Measurements from ENCODE around the gene POR.
A peak's percentile ranks its signal among the peaks of the same experiment; 100 is the strongest.
"Not testable (repeated sequence)": the region's sequence is repeated elsewhere in the genome, so short reads cannot be mapped to it uniquely, and the experiment has no call there.

POR gene

GRCh38 chr7:75885036-75885435 is 29.9 kb upstream of the POR start:
- no peak for DNase-seq (ENCODE audit: low read depth)

GRCh38 chr7:75887669-75888369 is 27.1 kb upstream of the POR start:
- no peak for DNase-seq (ENCODE audit: low read depth)

- no peak for DNase-seq (ENCODE audit: low read depth)
Measured at GRCh38 chr7:75888464-75889222, 26.3 kb upstream of the POR start.

GRCh38 chr7:75889223-75889825 is 25.6 kb upstream of the POR start:
- DNase-seq (ENCODE audit: low read depth): no peak

GRCh38 chr7:75889826-75890225 is 25.1 kb upstream of the POR start:
- no peak for DNase-seq (ENCODE audit: low read depth)

GRCh38 chr7:75891237-75891636 is 23.7 kb upstream of the POR start:
- DNase-seq (ENCODE audit: low read depth): not testable (repeated sequence)

GRCh38 chr7:75891815-75892411 is 23.0 kb upstream of the POR start:
- DNase-seq (ENCODE audit: low read depth): no peak

GRCh38 chr7:75892634-75893272 is 22.2 kb upstream of the POR start:
- DNase-seq (ENCODE audit: low read depth): no peak

GRCh38 chr7:75896803-75897327 is 18.1 kb upstream of the POR start:
- DNase-seq (ENCODE audit: low read depth): no peak

GRCh38 chr7:75900617-75901315 is 14.2 kb upstream of the POR start:
- no peak for DNase-seq (ENCODE audit: low read depth)

- DNase-seq (ENCODE audit: low read depth): peak; percentile 64
Measured at GRCh38 chr7:75905785-75906604, 9.0 kb upstream of the POR start.

- no peak for DNase-seq (ENCODE audit: low read depth)
Measured at GRCh38 chr7:75906991-75907667, 7.8 kb upstream of the POR start.

GRCh38 chr7:75907668-75908039 is 7.3 kb upstream of the POR start:
- not testable (repeated sequence) for DNase-seq (ENCODE audit: low read depth)

GRCh38 chr7:75909521-75910132 is 5.3 kb upstream of the POR start:
- no peak for DNase-seq (ENCODE audit: low read depth)

- not testable (repeated sequence) for DNase-seq (ENCODE audit: low read depth)
Measured at GRCh38 chr7:75911186-75911585, 3.8 kb upstream of the POR start.

GRCh38 chr7:75913437-75913836 is 1.5 kb upstream of the POR start:
- no peak for DNase-seq (ENCODE audit: low read depth)

- no peak for DNase-seq (ENCODE audit: low read depth)
Measured at GRCh38 chr7:75914169-75914654, 743 bp upstream of the POR start.

- DNase-seq (ENCODE audit: low read depth): no peak
Measured at GRCh38 chr7:75915416-75916156, 631 bp downstream of the POR start.

- no peak for DNase-seq (ENCODE audit: low read depth)
Measured at GRCh38 chr7:75916259-75916658, 1.3 kb downstream of the POR start.
